Muscle of arm (tissue), 12 donors: ENCODE measurements around the gene SLC22A12. TPM values are rescaled to one million over a fixed set of nuclear protein-coding genes. Genes with fewer than 3 reads are reported as not detected.
A peak's percentile ranks its signal among the peaks of the same experiment; 100 is the strongest.

Source experiments
- DNase-seq: peaks from one replicate; pipeline ENCODE4 v3.0.0-alpha.2; 2013
- polyA plus RNA-seq, 12 donors: library from polyadenylated mRNA; unstranded; fragments of 120-200 nt; gene quantifications; one replicate each; pipeline ENCODE4 v1.2.1, GENCODE V29; 2013; ENCODE audit not compliant: insufficient read length in 12 of 12

Gene SLC22A12
- polyA plus RNA-seq, 12 donors, result not detected

GRCh38 chr11:64647019-64647779 is 56.2 kb downstream of the SLC22A12 start:
- no peak for DNase-seq

GRCh38 chr11:64648551-64648950 is 57.5 kb downstream of the SLC22A12 start:
- no peak for DNase-seq

- peak; percentile 36 for DNase-seq
These were observed 58.3 kb downstream of the SLC22A12 start for GRCh38 chr11:64649291-64649697.

- DNase-seq, result no peak
These were observed 60.0 kb downstream of the SLC22A12 start for GRCh38 chr11:64650923-64651523.

Other genes with a start within 250 kb of the SLC22A12 start
- gene RPS6KA4, start 232.1 kb upstream of the SLC22A12 start, polyA plus RNA-seq, result 10 to 100 TPM in 11 of 12 donors, not detected in 1; 10.0 to 49.8 (median 11.9) TPM
- under 1 TPM in 5 of 12 donors, not detected in 7; 0.17 to 0.74 (median 0.22) TPM for gene SLC22A11, start 35.3 kb upstream of the SLC22A12 start, polyA plus RNA-seq
- 10 to 100 TPM in 11 of 12 donors, not detected in 1; 14.4 to 40.7 (median 22.2) TPM for gene NRXN2, start 132.0 kb downstream of the SLC22A12 start, polyA plus RNA-seq
- 10 to 100 TPM in 11 of 12 donors, not detected in 1; 19.3 to 55.3 (median 36.2) TPM for gene RASGRP2, start 152.9 kb downstream of the SLC22A12 start, polyA plus RNA-seq
- 100 to 1,000 TPM in 7 of 12 donors, 10 to 100 TPM in 4, not detected in 1; 68.9 to 405 (median 157) TPM for gene PYGM, start 168.8 kb downstream of the SLC22A12 start, polyA plus RNA-seq
- gene SF1, start 187.3 kb downstream of the SLC22A12 start, polyA plus RNA-seq, result 100 to 1,000 TPM in 11 of 12 donors, not detected in 1; 174 to 428 (median 247) TPM
- 10 to 100 TPM in 7 of 12 donors, 1 to 10 TPM in 4, not detected in 1; 6.5 to 23.7 (median 10.8) TPM for gene MAP4K2, start 212.0 kb downstream of the SLC22A12 start, polyA plus RNA-seq
- 10 to 100 TPM in 11 of 12 donors, not detected in 1; 15.8 to 56.3 (median 20.1) TPM for gene MEN1, start 219.3 kb downstream of the SLC22A12 start, polyA plus RNA-seq